ENCODE measurements around the gene GMDS.

Gene GMDS

GRCh38 chr6:2044192-2044591, 201.2 kb downstream of the GMDS start:
- no peak for DNase-seq (ENCODE audit: low read depth in 1 of 2, low spot score in 1 of 2)

GRCh38 chr6:2042956-2043648, 202.3 kb downstream of the GMDS start:
- DNase-seq (ENCODE audit: low read depth in 1 of 2, low spot score in 1 of 2), result no peak

- no peak for DNase-seq (ENCODE audit: low read depth in 1 of 2, low spot score in 1 of 2)
These were observed 207.3 kb downstream of the GMDS start for GRCh38 chr6:2038092-2038491.

DNA sequence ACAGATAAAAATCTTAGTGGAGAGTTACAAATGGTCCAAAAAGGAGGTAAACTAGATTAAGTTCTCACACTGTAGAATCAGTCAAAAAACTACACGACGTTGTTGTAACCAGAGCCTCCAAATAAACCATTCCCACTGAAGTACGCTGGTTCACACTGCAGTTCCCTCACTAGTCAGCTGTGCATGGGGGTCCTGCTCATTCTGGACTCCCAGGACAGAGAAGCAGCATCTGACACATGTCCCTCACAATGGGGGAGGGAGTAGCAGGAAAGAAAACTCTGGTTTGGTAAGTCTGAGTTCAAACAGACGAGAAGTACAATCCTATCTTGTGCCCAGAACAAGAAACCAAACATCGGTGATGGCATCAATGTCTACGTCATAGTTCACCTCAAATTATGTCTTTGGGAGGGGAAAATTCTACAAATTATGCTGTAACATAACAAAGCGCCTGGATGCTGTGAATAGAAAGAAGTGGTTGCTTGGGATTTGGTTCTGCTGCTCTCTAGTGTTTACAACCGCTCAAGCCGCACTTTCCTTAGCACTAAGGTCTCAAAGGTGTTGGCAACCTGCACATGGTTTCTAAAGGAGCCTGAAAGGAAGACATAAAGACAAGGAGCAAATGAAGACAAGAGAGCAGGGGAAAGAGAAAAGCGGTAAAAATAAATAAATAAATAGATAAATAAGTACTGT, 208.0 kb downstream of the GMDS start:
- DNase-seq (ENCODE audit: low read depth in 1 of 2, low spot score in 1 of 2), result no peak

GRCh38 chr6:2036710-2037023, 208.7 kb downstream of the GMDS start:
- DNase-seq (ENCODE audit: low read depth in 1 of 2, low spot score in 1 of 2), result no peak

GRCh38 chr6:2035826-2036709, 209.3 kb downstream of the GMDS start:
- no peak for DNase-seq (ENCODE audit: low read depth in 1 of 2, low spot score in 1 of 2)

DNA sequence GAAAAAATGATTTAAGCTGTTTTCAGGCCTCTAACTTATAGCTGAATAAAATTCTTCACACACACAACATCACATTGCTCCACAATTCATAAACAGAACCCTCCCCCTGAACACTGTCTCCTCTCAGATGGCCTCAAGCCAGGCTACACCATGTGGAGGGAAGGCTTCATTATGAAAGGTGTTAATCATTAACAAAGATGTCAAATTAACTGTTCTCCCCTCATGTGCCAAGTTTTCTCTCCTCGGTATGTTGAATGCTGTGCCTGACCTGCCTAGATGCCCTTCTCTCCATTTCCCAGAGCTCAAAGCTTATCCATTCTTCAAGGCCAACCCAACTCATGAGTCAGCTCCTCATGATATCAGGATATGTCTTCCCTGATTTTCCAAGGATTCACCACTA, 210.4 kb downstream of the GMDS start:
- DNase-seq (ENCODE audit: low read depth in 1 of 2, low spot score in 1 of 2), result no peak

GRCh38 chr6:2034256-2034655, 211.1 kb downstream of the GMDS start:
- DNase-seq (ENCODE audit: low read depth in 1 of 2, low spot score in 1 of 2), result no peak

DNA sequence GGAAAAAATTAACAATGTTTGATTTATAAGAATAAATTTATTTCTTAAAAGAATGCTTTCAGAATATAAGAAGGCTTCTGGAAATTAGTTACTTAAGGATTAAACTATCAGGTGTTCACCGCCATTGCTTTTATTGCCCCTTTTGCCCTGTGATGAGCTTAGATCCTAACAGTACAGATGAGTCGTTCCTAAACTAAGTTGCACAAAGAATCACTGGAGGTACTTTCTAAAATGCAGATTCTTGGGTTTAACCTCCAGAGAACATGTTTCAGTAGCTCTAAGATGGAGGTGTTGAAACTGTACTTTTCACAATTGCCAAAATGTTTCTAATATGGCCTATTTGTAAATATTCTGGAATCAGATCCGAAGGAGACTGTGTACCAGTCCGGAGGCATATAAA, 211.9 kb downstream of the GMDS start:
- no peak for DNase-seq (ENCODE audit: low read depth in 1 of 2, low spot score in 1 of 2)

DNA sequence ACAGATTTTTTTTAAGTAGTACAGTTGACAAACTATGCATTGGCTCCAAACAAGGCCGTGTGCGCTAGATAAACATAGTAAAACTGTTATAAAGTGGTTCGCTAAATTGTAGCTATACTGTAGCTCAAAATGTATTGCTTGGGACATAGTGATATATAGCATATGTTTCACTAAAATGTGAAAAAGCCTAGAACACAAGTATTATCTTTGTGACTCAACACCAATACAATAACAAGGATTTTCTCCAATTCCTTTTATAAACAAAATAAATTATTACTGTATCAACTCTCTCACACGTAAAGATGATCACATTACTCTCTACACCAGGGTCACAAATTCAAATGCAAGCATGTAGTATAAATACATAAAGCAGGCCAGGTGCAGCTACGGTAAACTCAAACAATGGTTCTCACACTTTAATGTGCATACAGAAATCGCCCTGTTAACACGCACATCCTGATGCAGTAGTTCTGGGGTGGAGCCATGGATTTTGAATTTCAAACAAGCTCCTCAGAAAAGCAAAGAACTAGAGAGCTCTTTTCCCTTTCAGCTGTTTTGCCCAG, 214.6 kb downstream of the GMDS start:
- DNase-seq (ENCODE audit: low read depth in 1 of 2, low spot score in 1 of 2), result no peak

DNA sequence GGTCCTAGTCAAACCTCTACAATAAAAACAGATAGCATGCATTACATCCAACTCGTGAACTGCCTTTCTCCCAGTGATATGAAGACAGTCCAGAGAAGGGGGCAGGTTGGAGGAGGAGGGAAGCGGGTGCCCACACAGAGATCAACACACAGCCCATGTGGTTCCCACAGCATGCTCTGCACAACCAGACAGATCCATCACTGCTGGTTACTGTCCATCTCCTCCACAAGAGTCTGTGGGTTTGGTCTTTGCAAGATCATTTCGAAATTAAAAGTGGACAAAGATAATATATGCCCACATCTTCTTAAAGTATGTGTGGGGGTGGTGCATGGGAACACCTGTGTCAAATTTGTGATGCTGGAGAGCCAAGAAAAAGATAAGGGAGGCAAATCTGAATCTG, 215.5 kb downstream of the GMDS start:
- DNase-seq (ENCODE audit: low read depth in 1 of 2, low spot score in 1 of 2), result no peak

GRCh38 chr6:2029130-2029794, 216.1 kb downstream of the GMDS start:
- no peak for DNase-seq (ENCODE audit: low read depth in 1 of 2, low spot score in 1 of 2)

GRCh38 chr6:2028457-2029038, 216.9 kb downstream of the GMDS start:
- no peak for DNase-seq (ENCODE audit: low read depth in 1 of 2, low spot score in 1 of 2)

GRCh38 chr6:2026133-2026532, 219.3 kb downstream of the GMDS start:
- DNase-seq (ENCODE audit: low read depth in 1 of 2, low spot score in 1 of 2), result no peak

- no peak for DNase-seq (ENCODE audit: low read depth in 1 of 2, low spot score in 1 of 2)
These were observed 223.7 kb downstream of the GMDS start for GRCh38 chr6:2021713-2022125.

DNA sequence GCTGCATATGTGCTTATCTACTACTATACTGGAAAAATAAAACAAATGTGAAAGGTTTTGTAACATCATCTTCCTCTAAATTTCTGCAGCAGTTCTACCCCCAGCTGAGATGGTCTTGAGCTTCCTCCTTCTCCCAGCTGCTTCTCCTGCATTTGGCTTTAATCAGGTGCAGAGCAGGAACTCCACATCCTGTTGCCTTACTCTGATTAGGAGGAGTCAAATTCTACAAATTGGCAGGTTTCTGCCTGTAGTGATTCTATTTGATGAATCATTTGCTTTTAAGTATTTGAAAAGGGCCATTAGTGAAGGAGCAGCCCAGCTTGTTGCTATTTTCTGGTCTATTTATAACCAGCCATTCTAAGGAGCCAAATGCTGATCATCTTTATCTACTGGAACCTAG, 224.5 kb downstream of the GMDS start:
- no peak for DNase-seq (ENCODE audit: low read depth in 1 of 2, low spot score in 1 of 2)

GRCh38 chr6:2019051-2019450, 226.4 kb downstream of the GMDS start:
- no peak for DNase-seq (ENCODE audit: low read depth in 1 of 2, low spot score in 1 of 2)

- no peak for DNase-seq (ENCODE audit: low read depth in 1 of 2, low spot score in 1 of 2)
These were observed 229.4 kb downstream of the GMDS start for GRCh38 chr6:2016040-2016439.

- no peak for DNase-seq (ENCODE audit: low read depth in 1 of 2, low spot score in 1 of 2)
These were observed 236.9 kb downstream of the GMDS start for GRCh38 chr6:2008383-2008976.

- DNase-seq (ENCODE audit: low read depth in 1 of 2, low spot score in 1 of 2), result no peak
These were observed 238.2 kb downstream of the GMDS start for GRCh38 chr6:2007165-2007564.

DNA sequence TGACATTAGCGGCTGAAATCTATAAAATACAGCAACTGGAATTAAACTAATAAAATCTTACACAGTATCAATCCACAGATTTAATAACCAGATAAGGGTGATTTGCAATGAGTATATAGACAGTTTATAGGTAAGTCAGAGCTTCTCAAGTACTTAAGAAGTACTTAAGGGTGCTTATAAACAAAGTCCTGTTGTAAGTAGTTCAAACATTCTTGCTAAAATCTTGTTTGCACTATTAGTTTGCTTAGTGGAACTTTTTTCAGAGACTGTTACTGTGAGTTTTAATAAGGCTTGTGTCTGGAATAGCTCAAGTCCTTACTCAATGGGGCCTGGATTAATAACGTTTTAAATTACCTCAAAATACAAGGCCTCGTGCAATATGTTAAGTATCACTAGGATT, 240.5 kb downstream of the GMDS start:
- DNase-seq (ENCODE audit: low read depth in 1 of 2, low spot score in 1 of 2), result no peak
